Muscle of leg (tissue), 11 donors: ENCODE measurements around the gene NACA2. TPM values are rescaled to one million over a fixed set of nuclear protein-coding genes. Genes with fewer than 3 reads are reported as not detected.
"Not testable (repeated sequence)": the region's sequence is repeated elsewhere in the genome, so short reads cannot be mapped to it uniquely, and the experiment has no call there.

ENCODE experiments used
- DNase-seq: peaks from one replicate; pipeline ENCODE4 v3.0.0; 2013
- H3K27ac ChIP-seq: one replicate; pipeline ENCODE4 v1.5.1; 2013; ENCODE audit warnings: mild to moderate bottlenecking, low read length, control low read depth
- H3K27me3 ChIP-seq: one replicate; pipeline ENCODE4 v1.6.1; 2013; ENCODE audit warnings: low read length; ENCODE audit not compliant: control insufficient read depth, insufficient read depth
- H3K36me3 ChIP-seq: one replicate; pipeline ENCODE4 v1.6.1; 2013; ENCODE audit warnings: low read length; ENCODE audit not compliant: control insufficient read depth, insufficient read depth
- H3K4me1 ChIP-seq: one replicate; pipeline ENCODE4 v1.6.1; 2013; ENCODE audit warnings: low read length; ENCODE audit not compliant: control insufficient read depth, insufficient read depth
- H3K4me3 ChIP-seq: one replicate; pipeline ENCODE4 v1.5.1; 2013; ENCODE audit warnings: low read length, control low read depth
- H3K9me3 ChIP-seq: replicated peaks from 2 replicates; pipeline ENCODE4 v1.6.1; 2013; ENCODE audit warnings: low read depth, low read length; ENCODE audit not compliant: control insufficient read depth
- WGBS: methylation state at CpG from one replicate; pipeline ENCODE4 v1.1.5; 2013; ENCODE audit warnings: missing lambda C conversion rate; ENCODE audit not compliant: insufficient coverage; 5-methylcytosine and 5-hydroxymethylcytosine counted together
- polyA plus RNA-seq, 8 donors: library from polyadenylated mRNA; unstranded; fragments of 120-200 nt; gene quantifications; one replicate each; pipeline versions ENCODE4 v1.2.1 to v1.2.3, GENCODE V29; 2013; ENCODE audit warnings: inconsistent platforms in 1 of 8, low replicate concordance in 1 of 8; ENCODE audit not compliant: insufficient read length in 8 of 8, insufficient read depth in 1 of 8
- total RNA-seq: library from RNA; stranded (reverse); fragments of 120-200 nt; gene quantifications from one replicate; pipeline ENCODE4 v1.2.4, GENCODE V29; 2013

The NACA2 gene
- total and polyA plus RNA-seq, 9 donors = 0.22 to 3.1 (median 1.8) TPM

DNA sequence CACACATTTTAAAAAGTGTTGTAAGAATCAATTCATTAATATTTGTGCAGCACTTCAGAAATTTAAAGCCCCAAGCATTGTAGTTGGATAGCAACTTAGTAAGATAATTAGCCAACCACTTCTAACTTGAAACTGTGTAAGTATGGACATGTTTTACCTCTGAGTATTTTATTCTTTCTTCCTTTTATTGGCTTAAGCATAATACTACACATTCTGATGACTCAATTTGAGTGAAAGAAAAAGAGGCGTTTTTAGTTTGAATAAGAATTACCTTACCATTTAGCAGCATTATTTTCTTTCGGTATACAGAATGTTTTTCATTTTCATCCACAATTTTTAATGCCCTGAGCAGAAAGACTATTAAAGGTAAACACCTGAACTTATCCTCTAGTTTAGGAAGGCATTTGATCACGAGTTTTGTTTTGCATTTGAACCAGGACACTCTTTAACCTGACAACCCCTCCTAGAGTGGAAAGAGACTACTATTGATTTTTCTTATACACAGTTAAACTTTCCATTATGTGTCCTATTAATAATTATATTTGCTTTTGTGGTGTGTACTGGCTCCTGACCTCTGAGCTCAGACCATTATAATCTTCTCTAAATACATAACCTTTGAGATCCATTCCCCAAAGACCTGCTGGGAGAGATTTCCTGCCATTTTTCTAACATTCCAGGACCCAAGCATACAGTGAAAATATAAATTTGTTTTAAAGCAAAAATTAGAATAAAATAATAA lies 9.2 kb downstream of the NACA2 start:
- Histone ChIP-seq H3K9me3 (no peaks in the 10 kb centered on the region), H3K27me3 (no peaks in the 10 kb centered on the region), H3K4me1 (no peaks in the 10 kb centered on the region), H3K36me3 (no peaks in the 10 kb centered on the region), H3K27ac (no peak overlapping the region), H3K4me3 (no peak overlapping the region)
- no CpG with 5 or more reads among the region's 3 CpGs for WGBS
- DNase-seq = no peak

DNA sequence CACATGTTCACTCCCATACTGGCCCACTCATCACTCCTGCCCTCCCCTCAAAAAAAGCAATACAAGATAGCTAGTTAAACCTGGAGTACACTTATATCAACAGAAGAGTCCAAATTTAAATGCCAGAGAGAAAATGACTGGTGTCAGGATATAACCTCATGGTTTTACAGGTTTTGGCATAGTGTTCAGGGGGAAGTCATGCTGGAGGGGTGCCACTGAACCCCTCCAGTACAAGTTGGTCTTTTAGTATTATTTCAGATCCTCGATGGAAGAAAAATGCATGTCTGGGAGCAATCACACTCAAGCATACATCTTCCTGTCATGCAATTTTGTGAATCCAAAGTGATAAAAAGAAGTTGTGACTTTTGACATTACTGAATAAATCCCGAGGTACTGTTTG lies 10.5 kb downstream of the NACA2 start:
- WGBS = no CpG with 5 or more reads among the region's 2 CpGs
- no peaks in the 10 kb centered on the region for H3K4me1 ChIP-seq
- no peak for DNase-seq
- H3K4me3 ChIP-seq = no peak overlapping the region
- no peaks in the 10 kb centered on the region for H3K27me3 ChIP-seq
- H3K27ac ChIP-seq = no peak overlapping the region
- H3K36me3 ChIP-seq = no peaks in the 10 kb centered on the region
- H3K9me3 ChIP-seq = no peaks in the 10 kb centered on the region

- Histone ChIP-seq H3K27ac (no peak overlapping the region), H3K4me1 (no peaks in the 10 kb centered on the region), H3K27me3 (no peaks in the 10 kb centered on the region), H3K4me3 (no peak overlapping the region), H3K36me3 (no peaks in the 10 kb centered on the region), H3K9me3 (no peaks in the 10 kb centered on the region)
- peak; percentile 39 for DNase-seq
- WGBS = 41% methylated on average over 3 of the region's 9 CpGs
Observed at GRCh38 chr17:61579961-61580360, 11.1 kb downstream of the NACA2 start.

GRCh38 chr17:61579347-61579746 lies 11.7 kb downstream of the NACA2 start:
- no CpG with 5 or more reads among the region's 3 CpGs for WGBS
- H3K27ac ChIP-seq = no peak overlapping the region
- no peak overlapping the region for H3K4me3 ChIP-seq
- H3K36me3 ChIP-seq = no peaks in the 10 kb centered on the region
- H3K27me3 ChIP-seq = no peaks in the 10 kb centered on the region
- DNase-seq = no peak
- no peaks in the 10 kb centered on the region for H3K9me3 ChIP-seq
- H3K4me1 ChIP-seq = no peaks in the 10 kb centered on the region

DNA sequence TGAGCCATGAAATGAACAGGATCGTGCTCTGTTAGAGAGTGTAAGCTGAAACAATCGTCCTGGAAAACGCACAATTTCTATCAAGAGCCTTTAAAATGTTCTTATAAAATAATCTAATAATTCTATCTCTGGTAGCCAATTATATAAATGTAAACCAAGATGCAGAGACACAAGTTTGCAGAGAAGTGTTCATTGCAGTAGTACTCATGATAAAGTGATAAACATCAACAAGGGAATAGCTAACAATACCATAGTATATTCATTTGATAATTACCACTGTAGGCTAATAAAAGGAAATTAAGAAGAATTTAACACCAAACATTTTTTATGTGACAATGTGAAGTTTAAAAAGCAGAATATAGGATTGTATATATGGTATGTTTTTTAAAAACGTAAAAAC lies 12.4 kb downstream of the NACA2 start:
- Histone ChIP-seq H3K9me3 (no peaks in the 10 kb centered on the region), H3K27me3 (no peaks in the 10 kb centered on the region), H3K27ac (no peak overlapping the region), H3K36me3 (no peaks in the 10 kb centered on the region), H3K4me3 (no peak overlapping the region), H3K4me1 (no peaks in the 10 kb centered on the region)
- no CpG with 5 or more reads among the region's 4 CpGs for WGBS
- no peak for DNase-seq

DNA sequence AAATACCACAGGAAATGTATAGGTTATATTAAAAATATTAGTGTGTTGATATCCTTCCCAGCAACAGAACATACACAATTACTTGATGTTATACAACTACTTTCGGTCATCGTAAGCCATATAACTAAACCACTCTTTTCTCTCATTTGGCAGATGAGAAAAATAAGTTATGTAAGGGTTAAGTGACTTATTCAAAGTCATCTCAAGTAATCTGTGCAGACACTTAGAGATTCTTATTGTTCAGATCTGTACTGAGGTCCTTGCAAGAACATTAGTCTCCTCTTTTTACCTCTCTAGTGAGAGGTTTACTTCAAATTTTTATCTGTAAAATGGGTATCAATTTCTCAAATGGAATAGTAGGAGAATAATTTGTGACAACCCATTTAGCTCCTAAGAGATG lies 15.0 kb downstream of the NACA2 start:
- Histone ChIP-seq H3K36me3 (no peaks in the 10 kb centered on the region), H3K9me3 (no peaks in the 10 kb centered on the region), H3K27ac (no peak overlapping the region), H3K4me1 (no peaks in the 10 kb centered on the region), H3K27me3 (no peaks in the 10 kb centered on the region), H3K4me3 (no peak overlapping the region)
- DNase-seq = no peak
- WGBS = no CpG with 5 or more reads among the region's 2 CpGs

DNA sequence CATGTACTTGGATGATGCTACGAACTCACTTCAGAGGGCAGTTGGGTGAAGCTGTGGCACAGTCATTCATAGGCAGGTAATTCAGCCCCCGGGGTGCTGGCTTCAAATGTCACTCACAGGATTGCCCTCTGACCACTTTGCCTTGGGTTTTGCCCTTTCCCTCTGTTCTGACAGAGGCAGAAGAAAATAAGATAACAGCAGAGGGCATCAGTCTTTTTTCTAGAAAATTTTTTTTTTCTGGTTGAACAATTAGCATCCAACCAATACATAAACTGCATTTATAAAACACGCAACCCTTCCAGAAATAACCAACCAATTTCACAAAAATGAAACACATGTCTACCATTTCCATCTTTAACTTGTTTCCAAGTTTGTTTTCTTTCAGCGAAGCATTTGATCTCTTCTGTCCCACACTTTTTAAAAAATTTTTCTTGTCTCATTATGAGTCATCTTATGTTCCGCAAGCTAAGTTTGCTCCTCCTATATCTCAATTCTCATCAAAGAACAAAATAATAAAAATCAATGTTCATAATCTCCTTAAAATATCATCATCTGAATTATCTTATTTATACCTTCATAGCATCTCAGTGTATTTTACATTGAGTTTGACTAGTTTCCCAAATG lies 15.6 kb downstream of the NACA2 start:
- WGBS = 67% methylated on average over 2 of the region's 5 CpGs
- H3K27me3 ChIP-seq = no peaks in the 10 kb centered on the region

GRCh38 chr17:61574542-61575351 lies 16.3 kb downstream of the NACA2 start:
- H3K27ac ChIP-seq = no peak overlapping the region
- H3K9me3 ChIP-seq = peaks cover 2% of the 10 kb centered on the region
- WGBS = 16% methylated on average over 5 of the region's 9 CpGs
- H3K27me3 ChIP-seq = no peaks in the 10 kb centered on the region
- H3K4me3 ChIP-seq = no peak overlapping the region
- H3K4me1 ChIP-seq = no peaks in the 10 kb centered on the region
- H3K36me3 ChIP-seq = no peaks in the 10 kb centered on the region
- peak; percentile 83 for DNase-seq

More for the DNA sequence above, 15.6 kb downstream of the NACA2 start:
- DNase-seq = no peak
- no peaks in the 10 kb centered on the region for H3K9me3 ChIP-seq
- H3K4me3 ChIP-seq = no peak overlapping the region
- H3K27ac ChIP-seq = no peak overlapping the region
- H3K4me1 ChIP-seq = no peaks in the 10 kb centered on the region
- H3K36me3 ChIP-seq = no peaks in the 10 kb centered on the region

GRCh38 chr17:61572547-61572946 lies 18.5 kb downstream of the NACA2 start:
- DNase-seq, H3K36me3 ChIP-seq, H3K4me1 ChIP-seq, H3K4me3 ChIP-seq, H3K27ac ChIP-seq, H3K9me3 ChIP-seq, H3K27me3 ChIP-seq: not testable (repeated sequence)
- WGBS = 96% methylated on average over 7 of the region's 7 CpGs

DNA sequence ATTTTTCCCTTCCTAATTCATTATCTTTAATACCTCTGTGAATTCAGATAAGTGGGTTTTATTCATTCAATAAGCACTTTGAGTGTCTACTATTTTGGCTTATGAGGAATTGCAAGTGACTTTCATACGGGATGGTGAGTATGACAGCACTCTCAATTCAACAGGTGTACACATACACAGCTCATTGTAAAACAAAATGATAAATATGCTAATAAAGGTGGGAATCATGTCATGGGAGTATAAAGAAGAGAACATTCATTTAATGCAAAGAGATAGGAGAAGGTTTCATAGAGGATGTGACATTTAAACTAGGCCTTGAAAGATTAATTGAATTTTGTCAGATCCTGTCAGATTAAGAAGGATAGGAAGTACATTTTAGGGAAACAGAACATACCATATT lies 19.4 kb downstream of the NACA2 start:
- H3K27me3 ChIP-seq = no peaks in the 10 kb centered on the region
- peaks cover 2% of the 10 kb centered on the region for H3K9me3 ChIP-seq
- H3K4me3 ChIP-seq = no peak overlapping the region
- no CpG with 5 or more reads among the region's 1 CpG for WGBS
- DNase-seq = no peak
- no peak overlapping the region for H3K27ac ChIP-seq
- H3K36me3 ChIP-seq = no peaks in the 10 kb centered on the region
- H3K4me1 ChIP-seq = no peaks in the 10 kb centered on the region
